ENCODE data around the gene TXNRD1.

The TXNRD1 gene

GRCh38 chr12:104279164-104279563 is 63.6 kb downstream of the TXNRD1 start:
- ATAC-seq: no peak
- no peak for TF ChIP-seq TOX (CRISPR knock-in tag; IDR thresholded peaks at IDR 0.05; ENCODE audit: borderline replicate concordance)
- no peak for TF ChIP-seq TCF4 (CRISPR knock-in tag; IDR thresholded peaks at IDR 0.05; ENCODE audit: borderline replicate concordance)
- no peak for TF ChIP-seq ZNF565 (CRISPR knock-in tag; conservative IDR thresholded peaks at IDR 0.05; ENCODE audit: low read depth)
- TF ChIP-seq ZFP30 (CRISPR knock-in tag; IDR thresholded peaks at IDR 0.05): no peak
- no peak for TF ChIP-seq ESRRG (CRISPR knock-in tag; IDR thresholded peaks at IDR 0.05)
- TF ChIP-seq CSDC2 (CRISPR knock-in tag; IDR thresholded peaks at IDR 0.05): no peak
- TF ChIP-seq, protein P1, sequence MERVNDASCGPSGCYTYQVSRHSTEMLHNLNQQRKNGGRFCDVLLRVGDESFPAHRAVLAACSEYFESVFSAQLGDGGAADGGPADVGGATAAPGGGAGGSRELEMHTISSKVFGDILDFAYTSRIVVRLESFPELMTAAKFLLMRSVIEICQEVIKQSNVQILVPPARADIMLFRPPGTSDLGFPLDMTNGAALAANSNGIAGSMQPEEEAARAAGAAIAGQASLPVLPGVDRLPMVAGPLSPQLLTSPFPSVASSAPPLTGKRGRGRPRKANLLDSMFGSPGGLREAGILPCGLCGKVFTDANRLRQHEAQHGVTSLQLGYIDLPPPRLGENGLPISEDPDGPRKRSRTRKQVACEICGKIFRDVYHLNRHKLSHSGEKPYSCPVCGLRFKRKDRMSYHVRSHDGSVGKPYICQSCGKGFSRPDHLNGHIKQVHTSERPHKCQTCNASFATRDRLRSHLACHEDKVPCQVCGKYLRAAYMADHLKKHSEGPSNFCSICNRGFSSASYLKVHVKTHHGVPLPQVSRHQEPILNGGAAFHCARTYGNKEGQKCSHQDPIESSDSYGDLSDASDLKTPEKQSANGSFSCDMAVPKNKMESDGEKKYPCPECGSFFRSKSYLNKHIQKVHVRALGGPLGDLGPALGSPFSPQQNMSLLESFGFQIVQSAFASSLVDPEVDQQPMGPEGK (CRISPR knock-in tag; IDR thresholded peaks at IDR 0.05; ENCODE audit: borderline replicate concordance): no peak
- TF ChIP-seq ZC3H10 (CRISPR knock-in tag; IDR thresholded peaks at IDR 0.05): no peak
- TF ChIP-seq, protein P2, sequence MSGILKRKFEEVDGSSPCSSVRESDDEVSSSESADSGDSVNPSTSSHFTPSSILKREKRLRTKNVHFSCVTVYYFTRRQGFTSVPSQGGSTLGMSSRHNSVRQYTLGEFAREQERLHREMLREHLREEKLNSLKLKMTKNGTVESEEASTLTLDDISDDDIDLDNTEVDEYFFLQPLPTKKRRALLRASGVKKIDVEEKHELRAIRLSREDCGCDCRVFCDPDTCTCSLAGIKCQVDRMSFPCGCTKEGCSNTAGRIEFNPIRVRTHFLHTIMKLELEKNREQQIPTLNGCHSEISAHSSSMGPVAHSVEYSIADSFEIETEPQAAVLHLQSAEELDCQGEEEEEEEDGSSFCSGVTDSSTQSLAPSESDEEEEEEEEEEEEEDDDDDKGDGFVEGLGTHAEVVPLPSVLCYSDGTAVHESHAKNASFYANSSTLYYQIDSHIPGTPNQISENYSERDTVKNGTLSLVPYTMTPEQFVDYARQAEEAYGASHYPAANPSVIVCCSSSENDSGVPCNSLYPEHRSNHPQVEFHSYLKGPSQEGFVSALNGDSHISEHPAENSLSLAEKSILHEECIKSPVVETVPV (CRISPR knock-in tag; IDR thresholded peaks at IDR 0.05): no peak
- TF ChIP-seq ARNTL (CRISPR knock-in tag; IDR thresholded peaks at IDR 0.05; ENCODE audit: borderline replicate concordance, low read depth): no peak
- TF ChIP-seq BACH2 (CRISPR knock-in tag; IDR thresholded peaks at IDR 0.05; ENCODE audit: borderline replicate concordance): no peak
- no peak for TF ChIP-seq ISL1 (CRISPR knock-in tag; IDR thresholded peaks at IDR 0.05)
- TF ChIP-seq OSR1 (CRISPR knock-in tag; IDR thresholded peaks at IDR 0.05): no peak
- TF ChIP-seq GLIS3 (CRISPR knock-in tag; IDR thresholded peaks at IDR 0.05): no peak
- no peak for TF ChIP-seq ZFP3 (CRISPR knock-in tag; IDR thresholded peaks at IDR 0.05)
- TF ChIP-seq ZNF8 (CRISPR knock-in tag; IDR thresholded peaks at IDR 0.05): no peak
- no peak for TF ChIP-seq SNAI2 (CRISPR knock-in tag; IDR thresholded peaks at IDR 0.05)
- TF ChIP-seq, protein P3, sequence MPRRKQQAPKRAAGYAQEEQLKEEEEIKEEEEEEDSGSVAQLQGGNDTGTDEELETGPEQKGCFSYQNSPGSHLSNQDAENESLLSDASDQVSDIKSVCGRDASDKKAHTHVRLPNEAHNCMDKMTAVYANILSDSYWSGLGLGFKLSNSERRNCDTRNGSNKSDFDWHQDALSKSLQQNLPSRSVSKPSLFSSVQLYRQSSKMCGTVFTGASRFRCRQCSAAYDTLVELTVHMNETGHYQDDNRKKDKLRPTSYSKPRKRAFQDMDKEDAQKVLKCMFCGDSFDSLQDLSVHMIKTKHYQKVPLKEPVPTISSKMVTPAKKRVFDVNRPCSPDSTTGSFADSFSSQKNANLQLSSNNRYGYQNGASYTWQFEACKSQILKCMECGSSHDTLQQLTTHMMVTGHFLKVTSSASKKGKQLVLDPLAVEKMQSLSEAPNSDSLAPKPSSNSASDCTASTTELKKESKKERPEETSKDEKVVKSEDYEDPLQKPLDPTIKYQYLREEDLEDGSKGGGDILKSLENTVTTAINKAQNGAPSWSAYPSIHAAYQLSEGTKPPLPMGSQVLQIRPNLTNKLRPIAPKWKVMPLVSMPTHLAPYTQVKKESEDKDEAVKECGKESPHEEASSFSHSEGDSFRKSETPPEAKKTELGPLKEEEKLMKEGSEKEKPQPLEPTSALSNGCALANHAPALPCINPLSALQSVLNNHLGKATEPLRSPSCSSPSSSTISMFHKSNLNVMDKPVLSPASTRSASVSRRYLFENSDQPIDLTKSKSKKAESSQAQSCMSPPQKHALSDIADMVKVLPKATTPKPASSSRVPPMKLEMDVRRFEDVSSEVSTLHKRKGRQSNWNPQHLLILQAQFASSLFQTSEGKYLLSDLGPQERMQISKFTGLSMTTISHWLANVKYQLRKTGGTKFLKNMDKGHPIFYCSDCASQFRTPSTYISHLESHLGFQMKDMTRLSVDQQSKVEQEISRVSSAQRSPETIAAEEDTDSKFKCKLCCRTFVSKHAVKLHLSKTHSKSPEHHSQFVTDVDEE (CRISPR knock-in tag; IDR thresholded peaks at IDR 0.05): no peak
- TF ChIP-seq RARB (CRISPR knock-in tag; IDR thresholded peaks at IDR 0.05): no peak
- TF ChIP-seq PPARA (CRISPR knock-in tag; IDR thresholded peaks at IDR 0.05; ENCODE audit: borderline replicate concordance): no peak

GRCh38 chr12:104280111-104280510 is 64.5 kb downstream of the TXNRD1 start:
- TF ChIP-seq BACH2 (CRISPR knock-in tag; IDR thresholded peaks at IDR 0.05; ENCODE audit: borderline replicate concordance): no peak
- TF ChIP-seq OSR1 (CRISPR knock-in tag; IDR thresholded peaks at IDR 0.05): no peak
- no peak for TF ChIP-seq ZFP3 (CRISPR knock-in tag; IDR thresholded peaks at IDR 0.05)
- TF ChIP-seq ISL1 (CRISPR knock-in tag; IDR thresholded peaks at IDR 0.05): no peak
- no peak for TF ChIP-seq PPARA (CRISPR knock-in tag; IDR thresholded peaks at IDR 0.05; ENCODE audit: borderline replicate concordance)
- no peak for TF ChIP-seq RARB (CRISPR knock-in tag; IDR thresholded peaks at IDR 0.05)
- no peak for TF ChIP-seq TCF4 (CRISPR knock-in tag; IDR thresholded peaks at IDR 0.05; ENCODE audit: borderline replicate concordance)
- ATAC-seq: no peak

DNA sequence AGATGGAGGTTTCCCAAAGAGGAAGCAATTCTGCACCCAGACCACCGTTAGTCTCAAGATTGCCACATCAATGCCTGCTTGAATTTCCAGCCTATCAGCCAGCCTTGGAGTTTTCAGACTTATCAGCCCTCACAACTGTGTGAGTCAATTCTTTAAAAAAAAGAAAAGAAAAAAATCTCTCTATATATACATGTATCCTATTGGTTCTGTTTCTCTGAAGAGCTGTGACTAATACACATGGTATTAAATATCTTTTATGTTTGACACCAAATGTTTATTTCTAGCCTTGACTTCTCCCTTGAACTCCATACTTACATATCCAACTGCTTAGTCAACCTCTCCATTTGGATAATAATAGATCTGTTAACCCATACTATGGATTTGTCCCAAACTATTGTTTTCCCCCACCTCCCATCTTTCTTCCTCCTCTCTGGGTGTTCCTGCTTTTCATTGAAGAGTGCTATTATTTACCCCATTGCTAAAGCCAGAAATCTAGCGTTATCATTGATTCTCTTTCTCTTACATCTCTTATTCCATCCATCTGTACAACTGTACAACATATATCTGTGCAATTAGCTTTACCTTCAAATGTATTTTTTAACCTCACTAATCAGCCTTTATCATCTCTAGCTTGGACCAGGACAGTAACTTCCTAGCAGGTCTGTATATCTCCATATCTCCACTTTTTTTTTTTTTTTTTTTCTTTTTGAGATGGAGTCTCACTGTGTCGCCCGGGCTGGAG is 65.3 kb downstream of the TXNRD1 start:
- peak; percentile 92 for ATAC-seq
- TF ChIP-seq ESRRG (CRISPR knock-in tag; IDR thresholded peaks at IDR 0.05) (no peak), GLIS3 (CRISPR knock-in tag; IDR thresholded peaks at IDR 0.05) (no peak), ZNF70 (CRISPR knock-in tag; IDR thresholded peaks at IDR 0.05) (no peak), ZNF8 (CRISPR knock-in tag; IDR thresholded peaks at IDR 0.05) (no peak), ZC3H10 (CRISPR knock-in tag; IDR thresholded peaks at IDR 0.05) (no peak), ARNTL (CRISPR knock-in tag; IDR thresholded peaks at IDR 0.05; ENCODE audit: borderline replicate concordance, low read depth) (no peak), ZNF565 (CRISPR knock-in tag; conservative IDR thresholded peaks at IDR 0.05; ENCODE audit: low read depth) (no peak), PPARA (CRISPR knock-in tag; IDR thresholded peaks at IDR 0.05; ENCODE audit: borderline replicate concordance) (no peak), ZFP30 (CRISPR knock-in tag; IDR thresholded peaks at IDR 0.05) (no peak), RARB (CRISPR knock-in tag; IDR thresholded peaks at IDR 0.05) (no peak), BACH2 (CRISPR knock-in tag; IDR thresholded peaks at IDR 0.05; ENCODE audit: borderline replicate concordance) (no peak), POU6F1 (CRISPR knock-in tag; IDR thresholded peaks at IDR 0.05; ENCODE audit: borderline replicate concordance, low read depth) (no peak), ZFP3 (CRISPR knock-in tag; IDR thresholded peaks at IDR 0.05) (no peak)
- TF ChIP-seq, protein P2 (CRISPR knock-in tag; IDR thresholded peaks at IDR 0.05): no peak
- TF ChIP-seq, protein P3 (CRISPR knock-in tag; IDR thresholded peaks at IDR 0.05): no peak

Measured in SK-N-SH treated with all-trans-retinoic acid at 6 μM for 48 hours (cell line).